Neural crest cell (in vitro differentiated cells): Measurements from ENCODE around the gene STX8. TPM values are rescaled to one million over a fixed set of nuclear protein-coding genes. Genes with fewer than 3 reads are reported as not detected.

Source experiments
- DNase-seq: peaks from one replicate; pipeline ENCODE4 v3.0.0; 2021; ENCODE audit warnings: low read depth, mixed read lengths, low spot score
- H3K27ac Mint-ChIP-seq: one replicate; pipeline ENCODE4 v1.8.0; 2021; ENCODE audit warnings: mild to moderate bottlenecking, mixed read lengths; ENCODE audit not compliant: unreplicated experiment
- H3K27me3 Mint-ChIP-seq: 2 replicates; pipeline ENCODE4 v1.8.0; 2021; ENCODE audit warnings: low read depth, mild to moderate bottlenecking, mixed read lengths
- H3K36me3 Mint-ChIP-seq: 2 replicates; pipeline ENCODE4 v1.8.0; 2021; ENCODE audit warnings: low read depth, mild to moderate bottlenecking, mixed read lengths
- H3K4me1 Mint-ChIP-seq: 2 replicates; pipeline ENCODE4 v1.8.0; 2021; ENCODE audit warnings: mixed read lengths
- H3K4me3 Mint-ChIP-seq: one replicate; pipeline ENCODE4 v1.8.0; 2021; ENCODE audit warnings: mild to moderate bottlenecking, mixed read lengths
- H3K9me3 Mint-ChIP-seq: 2 replicates; pipeline ENCODE4 v1.8.0; 2021; ENCODE audit warnings: mixed read lengths
- total RNA-seq: library from RNA; stranded (reverse); gene quantifications from 2 replicates; pipeline ENCODE4 v1.2.1, GENCODE V29; 2021
- TF ChIP-seq, protein P1 (sequence below): fragments of 200-600 bp; sonication (generic); conservative IDR thresholded peaks from 2 replicates; pipeline ENCODE4 v1.5.0; 2021; ENCODE audit warnings: antibody characterized with exemption, mild to moderate bottlenecking

STX8 gene
- total RNA-seq, 1 donor from 2014 or later = 56.6 TPM

DNA sequence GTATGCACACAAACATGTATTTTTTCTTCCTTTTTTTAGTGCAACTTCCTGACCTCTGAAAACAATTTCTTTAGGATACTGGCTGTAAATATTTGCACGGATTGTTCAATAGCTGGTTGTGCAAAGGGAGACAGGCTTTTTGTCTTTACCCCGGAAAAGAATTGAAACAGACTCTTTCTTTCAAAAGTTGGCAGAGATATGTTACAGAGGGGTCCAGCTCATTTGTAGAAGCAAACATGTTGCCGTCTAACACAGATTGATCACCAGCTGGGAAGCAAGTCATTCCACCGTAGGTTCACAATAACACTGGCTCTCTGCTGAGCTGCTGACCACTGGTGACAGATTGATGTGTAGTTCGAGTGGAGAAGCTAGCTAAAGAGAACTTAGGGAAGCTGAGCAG, 130.9 kb downstream of the STX8 start:
- Mint-ChIP-seq H3K9me3 (peaks cover 14% of the 10 kb centered on the region), H3K27ac (no peak overlapping the region), H3K27me3 (no peaks in the 10 kb centered on the region), H3K36me3 (peaks cover 8% of the 10 kb centered on the region), H3K4me1 (peaks cover 30% of the 10 kb centered on the region), H3K4me3 (no peak overlapping the region)
- DNase-seq = no peak
- TF ChIP-seq, protein P1, sequence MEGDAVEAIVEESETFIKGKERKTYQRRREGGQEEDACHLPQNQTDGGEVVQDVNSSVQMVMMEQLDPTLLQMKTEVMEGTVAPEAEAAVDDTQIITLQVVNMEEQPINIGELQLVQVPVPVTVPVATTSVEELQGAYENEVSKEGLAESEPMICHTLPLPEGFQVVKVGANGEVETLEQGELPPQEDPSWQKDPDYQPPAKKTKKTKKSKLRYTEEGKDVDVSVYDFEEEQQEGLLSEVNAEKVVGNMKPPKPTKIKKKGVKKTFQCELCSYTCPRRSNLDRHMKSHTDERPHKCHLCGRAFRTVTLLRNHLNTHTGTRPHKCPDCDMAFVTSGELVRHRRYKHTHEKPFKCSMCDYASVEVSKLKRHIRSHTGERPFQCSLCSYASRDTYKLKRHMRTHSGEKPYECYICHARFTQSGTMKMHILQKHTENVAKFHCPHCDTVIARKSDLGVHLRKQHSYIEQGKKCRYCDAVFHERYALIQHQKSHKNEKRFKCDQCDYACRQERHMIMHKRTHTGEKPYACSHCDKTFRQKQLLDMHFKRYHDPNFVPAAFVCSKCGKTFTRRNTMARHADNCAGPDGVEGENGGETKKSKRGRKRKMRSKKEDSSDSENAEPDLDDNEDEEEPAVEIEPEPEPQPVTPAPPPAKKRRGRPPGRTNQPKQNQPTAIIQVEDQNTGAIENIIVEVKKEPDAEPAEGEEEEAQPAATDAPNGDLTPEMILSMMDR = no peak

DNA sequence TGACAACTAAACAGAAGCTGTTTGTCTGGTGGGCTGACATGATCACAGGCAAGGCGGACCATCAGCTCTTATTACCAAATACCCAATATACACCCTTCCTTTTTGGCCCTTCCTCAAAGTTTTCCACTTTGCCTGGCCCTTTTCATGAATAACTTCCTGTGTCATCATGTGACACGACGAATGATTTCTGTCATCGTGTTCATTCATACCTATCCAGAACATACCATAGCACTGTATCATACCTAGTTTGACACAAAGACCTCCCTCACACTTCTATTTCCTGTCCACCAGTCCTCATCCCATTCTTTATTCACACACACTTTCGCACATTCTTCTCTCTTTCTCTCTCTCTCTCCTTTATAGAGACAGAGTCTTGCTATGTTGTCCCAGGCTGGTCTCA, 131.8 kb downstream of the STX8 start:
- TF ChIP-seq, protein P1 = no peak
- no peaks in the 10 kb centered on the region for H3K27me3 Mint-ChIP-seq
- H3K27ac Mint-ChIP-seq = peak overlapping the region; percentile 20
- H3K9me3 Mint-ChIP-seq = peaks cover 14% of the 10 kb centered on the region
- no peak overlapping the region for H3K4me3 Mint-ChIP-seq
- no peak for DNase-seq
- peaks cover 8% of the 10 kb centered on the region for H3K36me3 Mint-ChIP-seq
- peaks cover 30% of the 10 kb centered on the region for H3K4me1 Mint-ChIP-seq

DNA sequence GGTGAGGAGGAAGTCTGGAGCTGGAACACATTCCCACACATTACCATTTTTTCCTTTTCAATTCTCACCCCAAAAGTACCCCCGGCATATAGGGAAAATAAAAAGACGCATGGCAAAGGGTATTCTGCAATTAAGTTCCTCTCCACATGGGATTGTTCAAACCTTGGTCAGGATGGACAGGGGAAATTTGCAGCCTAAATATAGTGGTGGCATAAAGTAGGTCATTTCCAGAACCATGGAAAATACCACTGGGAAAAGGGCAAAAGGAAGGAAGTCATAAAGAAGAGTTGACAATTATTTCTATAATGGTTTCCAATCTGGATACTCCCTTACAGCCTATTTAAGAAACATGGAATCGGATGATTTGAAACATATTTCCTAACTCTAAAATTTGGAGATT, 135.8 kb downstream of the STX8 start:
- TF ChIP-seq, protein P1 = no peak
- Mint-ChIP-seq H3K36me3 (peaks cover 10% of the 10 kb centered on the region), H3K27me3 (no peaks in the 10 kb centered on the region), H3K4me1 (peaks cover 39% of the 10 kb centered on the region), H3K27ac (no peak overlapping the region), H3K9me3 (peaks cover 14% of the 10 kb centered on the region), H3K4me3 (no peak overlapping the region)
- no peak for DNase-seq

DNA sequence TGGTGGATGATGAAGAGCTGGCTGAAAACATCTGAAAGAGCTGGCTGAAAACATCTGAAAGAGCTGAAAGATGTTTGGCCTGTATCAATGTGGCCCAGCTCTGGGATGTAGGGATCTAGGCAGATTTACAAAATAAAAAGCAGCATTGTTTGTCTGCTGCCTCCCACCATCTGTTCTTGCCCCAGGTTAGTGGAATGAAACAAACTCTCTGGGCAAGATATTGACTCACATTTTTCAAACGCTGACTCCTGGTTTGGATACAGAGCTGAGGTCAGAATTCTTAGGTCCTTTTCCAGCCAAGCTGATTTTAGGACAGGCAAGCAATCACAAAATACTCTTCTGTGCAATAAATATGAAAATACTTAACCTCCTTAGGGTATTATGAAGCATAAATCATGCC, 139.0 kb downstream of the STX8 start:
- H3K4me3 Mint-ChIP-seq = no peak overlapping the region
- peak overlapping the region; percentile 3 for H3K27ac Mint-ChIP-seq
- H3K27me3 Mint-ChIP-seq = no peaks in the 10 kb centered on the region
- H3K9me3 Mint-ChIP-seq = peaks cover 2% of the 10 kb centered on the region
- TF ChIP-seq, protein P1 = no peak
- H3K4me1 Mint-ChIP-seq = peaks cover 32% of the 10 kb centered on the region
- peaks cover 9% of the 10 kb centered on the region for H3K36me3 Mint-ChIP-seq
- DNase-seq = no peak

DNA sequence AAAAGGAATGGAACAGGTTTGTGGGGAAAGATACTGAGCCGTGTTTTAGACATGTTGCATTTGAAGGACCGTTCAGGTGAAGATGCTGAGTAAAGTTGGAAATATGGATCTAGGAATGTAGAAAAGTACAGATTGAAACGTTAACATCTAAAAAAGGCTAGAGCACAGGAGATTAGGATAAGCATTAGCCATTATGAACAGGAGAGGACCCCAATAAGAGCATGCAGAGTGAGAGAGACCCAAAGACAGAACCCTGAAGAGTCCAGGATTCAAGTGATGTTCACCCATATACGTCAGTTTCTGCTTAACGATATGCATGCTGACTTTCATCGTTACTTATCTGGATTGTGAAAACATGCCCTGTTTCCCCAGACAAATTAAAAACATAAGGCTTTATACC, 140.5 kb downstream of the STX8 start:
- no peak overlapping the region for H3K27ac Mint-ChIP-seq
- peaks cover 7% of the 10 kb centered on the region for H3K36me3 Mint-ChIP-seq
- no peaks in the 10 kb centered on the region for H3K27me3 Mint-ChIP-seq
- no peaks in the 10 kb centered on the region for H3K9me3 Mint-ChIP-seq
- H3K4me1 Mint-ChIP-seq = peaks cover 32% of the 10 kb centered on the region
- no peak for DNase-seq
- no peak overlapping the region for H3K4me3 Mint-ChIP-seq
- TF ChIP-seq, protein P1 = no peak

DNA sequence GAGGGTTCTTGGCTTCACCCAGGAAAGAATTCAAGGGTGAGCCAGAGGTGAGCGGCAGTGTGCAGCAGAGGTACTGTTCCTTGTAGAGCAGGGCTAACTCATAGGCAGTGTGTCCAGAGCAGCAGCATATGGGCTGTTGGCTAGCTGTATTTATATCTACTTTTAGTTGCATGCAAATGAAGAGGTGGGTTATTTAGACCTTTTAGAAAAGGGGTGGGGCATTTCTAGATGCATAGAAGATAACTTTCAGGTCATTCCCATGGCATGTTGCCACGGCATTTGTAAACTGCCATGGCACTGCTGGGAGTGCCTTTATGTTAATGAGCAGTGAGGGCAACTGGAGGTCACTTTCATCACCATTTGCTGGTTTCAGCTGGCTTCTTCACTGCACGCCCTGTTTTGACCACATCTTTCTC, 141.0 kb downstream of the STX8 start:
- peaks cover 32% of the 10 kb centered on the region for H3K4me1 Mint-ChIP-seq
- TF ChIP-seq, protein P1 = no peak
- H3K27ac Mint-ChIP-seq = no peak overlapping the region
- peaks cover 7% of the 10 kb centered on the region for H3K36me3 Mint-ChIP-seq
- DNase-seq = no peak
- H3K4me3 Mint-ChIP-seq = no peak overlapping the region
- no peaks in the 10 kb centered on the region for H3K9me3 Mint-ChIP-seq
- no peaks in the 10 kb centered on the region for H3K27me3 Mint-ChIP-seq
